ENCODE results near the gene PHF23. TPM values are rescaled to one million over a fixed set of nuclear protein-coding genes. Genes with fewer than 3 reads are reported as not detected.

Gene PHF23
- total and polyA plus RNA-seq, 9 of the 15 experiments (the other 6 are each of a cell fraction or from before 2014, with no cell fraction given), result 7.4 to 87.5 (median 33.7) TPM

- TF ChIP-seq REST (IDR thresholded peaks at IDR 0.05; ENCODE audit: borderline replicate concordance) (no peak), REST (CRISPR knock-in tag; IDR thresholded peaks at IDR 0.05; ENCODE audit: low read depth) (peak; percentile 47; the same call in 1 of the 2 replicates), SP2 (IDR thresholded peaks at IDR 0.05; ENCODE audit: extremely low read depth, low read depth, low read length, poor library complexity, severe bottlenecking) (no peak), ZBTB2 (IDR thresholded peaks at IDR 0.05) (no peak), SMAD1 (IDR thresholded peaks at IDR 0.05; ENCODE audit: low read depth, low read length, partially characterized antibody) (no peak), HEY1 (CRISPR knock-in tag; IDR thresholded peaks at IDR 0.05; ENCODE audit: borderline replicate concordance) (no peak), ATF6 (CRISPR knock-in tag; IDR thresholded peaks at IDR 0.05) (no peak), ZNF449 (CRISPR knock-in tag; IDR thresholded peaks at IDR 0.05) (no peak), ZNF75A (CRISPR knock-in tag; IDR thresholded peaks at IDR 0.05) (no peak), SAP30 (IDR thresholded peaks at IDR 0.05; ENCODE audit: borderline replicate concordance, insufficient read depth, low read depth, low read length, poor library complexity, severe bottlenecking) (peak; percentile 50), TAF15 (IDR thresholded peaks at IDR 0.05; ENCODE audit: low read depth, low read length) (no peak)
These were observed 19.3 kb downstream of the PHF23 start, which contains the start of the genes ACADVL and DLG4 (continued) for GRCh38 chr17:7219812-7220592.

Data from K562 (cell line).